ENCODE measurements around the gene SKI.

Gene SKI

GRCh38 chr1:2212274-2212531 is 15.9 kb upstream of the SKI start:
- no peak overlapping the region for H3K4me3 ChIP-seq (ENCODE audit: low read depth, low read length)
- DNase-seq (ENCODE audit: low read depth): no peak
- TF ChIP-seq, protein P1, sequence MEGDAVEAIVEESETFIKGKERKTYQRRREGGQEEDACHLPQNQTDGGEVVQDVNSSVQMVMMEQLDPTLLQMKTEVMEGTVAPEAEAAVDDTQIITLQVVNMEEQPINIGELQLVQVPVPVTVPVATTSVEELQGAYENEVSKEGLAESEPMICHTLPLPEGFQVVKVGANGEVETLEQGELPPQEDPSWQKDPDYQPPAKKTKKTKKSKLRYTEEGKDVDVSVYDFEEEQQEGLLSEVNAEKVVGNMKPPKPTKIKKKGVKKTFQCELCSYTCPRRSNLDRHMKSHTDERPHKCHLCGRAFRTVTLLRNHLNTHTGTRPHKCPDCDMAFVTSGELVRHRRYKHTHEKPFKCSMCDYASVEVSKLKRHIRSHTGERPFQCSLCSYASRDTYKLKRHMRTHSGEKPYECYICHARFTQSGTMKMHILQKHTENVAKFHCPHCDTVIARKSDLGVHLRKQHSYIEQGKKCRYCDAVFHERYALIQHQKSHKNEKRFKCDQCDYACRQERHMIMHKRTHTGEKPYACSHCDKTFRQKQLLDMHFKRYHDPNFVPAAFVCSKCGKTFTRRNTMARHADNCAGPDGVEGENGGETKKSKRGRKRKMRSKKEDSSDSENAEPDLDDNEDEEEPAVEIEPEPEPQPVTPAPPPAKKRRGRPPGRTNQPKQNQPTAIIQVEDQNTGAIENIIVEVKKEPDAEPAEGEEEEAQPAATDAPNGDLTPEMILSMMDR (IDR thresholded peaks at IDR 0.05; ENCODE audit: low read depth, low read length, missing control alignments): no peak

- no peak overlapping the region for H3K4me3 ChIP-seq (ENCODE audit: low read depth, low read length)
- TF ChIP-seq, protein P1 (IDR thresholded peaks at IDR 0.05; ENCODE audit: low read depth, low read length, missing control alignments): no peak
- no peak for DNase-seq (ENCODE audit: low read depth)
Measured at GRCh38 chr1:2212532-2213491, 15.3 kb upstream of the SKI start.

DNA sequence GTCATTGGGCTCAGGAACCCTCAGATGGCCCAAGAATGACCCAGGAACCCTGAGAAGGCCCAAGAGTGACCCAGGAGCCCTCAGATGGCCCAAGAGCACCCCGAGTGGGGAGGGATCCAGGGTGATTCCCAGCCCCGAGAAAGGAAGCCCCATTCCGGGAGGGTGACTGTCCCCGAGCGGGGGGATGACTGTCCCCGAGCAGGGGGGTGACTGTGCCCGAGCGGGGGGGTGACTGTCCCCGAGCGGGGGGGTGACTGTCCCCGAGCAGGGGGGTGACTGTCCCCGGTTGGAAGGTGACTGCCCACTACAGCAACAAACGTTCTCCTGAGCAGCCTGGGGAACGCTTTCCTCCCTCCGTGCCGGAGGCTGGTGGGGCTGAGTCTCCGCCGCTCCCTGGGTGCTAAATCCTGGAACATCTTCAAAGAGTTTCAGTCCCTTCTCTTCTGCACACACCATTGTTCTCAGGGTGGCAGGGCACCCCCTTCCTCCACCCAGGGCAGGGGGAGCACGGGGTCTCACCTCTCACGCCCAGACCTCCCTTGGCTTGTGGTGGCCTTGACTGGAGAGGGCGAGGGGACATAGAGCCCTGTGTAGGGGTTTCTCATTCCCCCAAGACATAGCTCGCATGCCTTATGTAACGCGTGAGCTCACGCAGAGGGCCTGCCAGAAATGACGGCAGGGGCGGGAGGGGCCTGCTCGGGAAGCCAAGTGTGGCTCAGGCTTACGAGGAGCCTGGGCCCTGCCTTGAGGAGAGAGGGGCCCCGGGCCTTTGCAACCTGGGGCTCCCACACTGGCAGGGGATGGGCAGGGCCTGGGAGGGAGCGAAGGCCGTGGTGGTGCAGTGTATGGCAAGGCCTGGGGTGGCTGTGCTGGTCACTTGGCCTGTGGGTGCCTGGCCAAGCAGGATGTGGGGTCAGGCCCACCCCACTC is 14.3 kb upstream of the SKI start:
- TF ChIP-seq, protein P1 (IDR thresholded peaks at IDR 0.05; ENCODE audit: low read depth, low read length, missing control alignments): no peak
- no peak overlapping the region for H3K4me3 ChIP-seq (ENCODE audit: low read depth, low read length)
- no peak for DNase-seq (ENCODE audit: low read depth)

- no peak overlapping the region for H3K4me3 ChIP-seq (ENCODE audit: low read depth, low read length)
- TF ChIP-seq, protein P1 (IDR thresholded peaks at IDR 0.05; ENCODE audit: low read depth, low read length, missing control alignments): no peak
- DNase-seq (ENCODE audit: low read depth): no peak
Measured at GRCh38 chr1:2214541-2215241, 13.4 kb upstream of the SKI start.

- TF ChIP-seq, protein P1 (IDR thresholded peaks at IDR 0.05; ENCODE audit: low read depth, low read length, missing control alignments): no peak
- no peak overlapping the region for H3K4me3 ChIP-seq (ENCODE audit: low read depth, low read length)
- no peak for DNase-seq (ENCODE audit: low read depth)
Measured at GRCh38 chr1:2215329-2215728, 12.8 kb upstream of the SKI start.

DNA sequence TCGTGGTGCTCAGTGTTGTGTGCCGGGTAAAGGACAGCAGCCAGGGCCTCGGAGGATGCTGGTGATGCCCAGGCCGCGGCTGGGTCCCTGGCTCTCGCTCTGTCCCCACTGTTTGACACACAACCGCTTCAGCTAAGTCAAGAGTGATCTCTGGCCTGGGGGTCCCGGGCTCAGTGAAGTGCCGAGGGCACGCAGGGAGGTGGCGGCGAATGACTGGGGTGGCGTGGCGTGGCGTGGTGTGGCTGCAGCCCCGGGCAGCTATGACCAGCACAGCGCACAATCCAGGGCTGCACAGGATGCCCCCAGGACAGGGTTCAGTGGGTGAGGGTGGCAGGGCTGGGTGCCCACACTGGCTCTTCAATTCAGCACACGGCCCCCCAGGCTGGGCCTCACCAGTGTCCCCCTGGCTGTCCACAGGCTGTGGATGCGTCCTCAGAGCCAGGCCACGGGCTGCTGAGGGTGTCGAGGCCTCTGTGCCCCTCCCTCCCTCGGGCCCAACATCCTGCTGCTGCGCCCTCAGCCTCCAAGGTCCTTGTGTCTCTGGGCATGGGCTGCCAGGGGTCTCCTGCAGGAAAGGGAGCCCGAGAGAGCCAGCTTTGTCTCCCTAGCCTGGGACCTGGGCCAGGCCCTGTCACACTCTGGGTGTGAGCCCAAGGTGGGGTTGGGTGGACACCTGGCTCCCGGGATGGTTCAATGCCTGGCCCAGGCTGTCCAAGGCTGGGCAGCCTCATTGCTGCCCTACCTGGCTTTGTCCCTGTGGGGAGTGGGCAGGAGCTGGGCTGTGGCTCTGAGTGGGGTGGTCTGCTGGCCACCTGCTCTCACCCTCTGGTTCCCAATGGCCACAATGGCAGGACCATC is 12.0 kb upstream of the SKI start:
- TF ChIP-seq, protein P1 (IDR thresholded peaks at IDR 0.05; ENCODE audit: low read depth, low read length, missing control alignments): no peak
- no peak overlapping the region for H3K4me3 ChIP-seq (ENCODE audit: low read depth, low read length)
- DNase-seq (ENCODE audit: low read depth): no peak
